ENCODE results near the gene AKAP8. TPM values are rescaled to one million over a fixed set of nuclear protein-coding genes. Genes with fewer than 3 reads are reported as not detected.

Gene AKAP8
- total RNA-seq, 1 experiment from 2014 or later: 53.5 TPM

- ChIA-PET CTCF (interaction anchor here (0.6 kb wide), 1 partner anchor 100 kb away, joined by 3 read pairs; no protein-coding TSS in a partner anchor), POLR2A (interaction anchor here (0.5 to 1.0 kb wide), 5 partner anchors 35 to 137 kb away, joined by 3 to 6 read pairs (median 3); partner anchors contain the start of gene AKAP8)
- Mint-ChIP-seq H3K9me3 (ENCODE audit: unreplicated experiment) (no peaks in the 10 kb centered on the region), H3K36me3 (ENCODE audit: insufficient read depth, unreplicated experiment) (peaks cover 34% of the 10 kb centered on the region), H3K4me1 (ENCODE audit: low read depth, unreplicated experiment) (peaks cover 17% of the 10 kb centered on the region), H3K27me3 (ENCODE audit: insufficient read depth, unreplicated experiment) (no peaks in the 10 kb centered on the region), H3K4me3 (ENCODE audit: unreplicated experiment) (peak within 1 kb of the TSS; percentile 99), H3K27ac (ENCODE audit: unreplicated experiment) (peak within 1 kb of the TSS; percentile 94)
- no peaks in the 10 kb centered on the region for H3K27me3 ChIP-seq (replicated peaks; ENCODE audit: control insufficient read depth, insufficient read depth, low read length)
- H3K4me1 ChIP-seq: peaks cover 28% of the 10 kb centered on the region
- TF ChIP-seq, protein P1, sequence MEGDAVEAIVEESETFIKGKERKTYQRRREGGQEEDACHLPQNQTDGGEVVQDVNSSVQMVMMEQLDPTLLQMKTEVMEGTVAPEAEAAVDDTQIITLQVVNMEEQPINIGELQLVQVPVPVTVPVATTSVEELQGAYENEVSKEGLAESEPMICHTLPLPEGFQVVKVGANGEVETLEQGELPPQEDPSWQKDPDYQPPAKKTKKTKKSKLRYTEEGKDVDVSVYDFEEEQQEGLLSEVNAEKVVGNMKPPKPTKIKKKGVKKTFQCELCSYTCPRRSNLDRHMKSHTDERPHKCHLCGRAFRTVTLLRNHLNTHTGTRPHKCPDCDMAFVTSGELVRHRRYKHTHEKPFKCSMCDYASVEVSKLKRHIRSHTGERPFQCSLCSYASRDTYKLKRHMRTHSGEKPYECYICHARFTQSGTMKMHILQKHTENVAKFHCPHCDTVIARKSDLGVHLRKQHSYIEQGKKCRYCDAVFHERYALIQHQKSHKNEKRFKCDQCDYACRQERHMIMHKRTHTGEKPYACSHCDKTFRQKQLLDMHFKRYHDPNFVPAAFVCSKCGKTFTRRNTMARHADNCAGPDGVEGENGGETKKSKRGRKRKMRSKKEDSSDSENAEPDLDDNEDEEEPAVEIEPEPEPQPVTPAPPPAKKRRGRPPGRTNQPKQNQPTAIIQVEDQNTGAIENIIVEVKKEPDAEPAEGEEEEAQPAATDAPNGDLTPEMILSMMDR (IDR thresholded peaks at IDR 0.05; ENCODE audit: insufficient read depth in 1 of 2, low read depth in 1 of 2, low read length in 1 of 2, severe bottlenecking in 1 of 2, unreplicated experiment in 1 of 2): no peak
- BruUV-seq (replicated peaks): TSS peak; percentile 39
- peak within 1 kb of the TSS; percentile 100 for H3K4me3 ChIP-seq (ENCODE audit: low read depth, low read length)
- peaks cover 2% of the 10 kb centered on the region; the same call in 1 of the 2 replicates for H3K9me3 ChIP-seq
- intact Hi-C loops (cut with micrococcal nuclease; ENCODE audit: unreplicated experiment): loop anchor here (5.0 kb wide), 2 partner anchors 45 to 50 kb away; partner anchors contain the start of gene AKAP8
- no peaks in the 10 kb centered on the region for H3K36me3 ChIP-seq (ENCODE audit: control insufficient read depth, insufficient read depth, low read length)
- DNase-seq: peak; percentile 57 to 82
Measured at GRCh38 chr19:15332311-15332996, 47.1 kb downstream of the AKAP8 start, which contains the start of gene BRD4. BRD4 (minus strand) TSS chr19:15332539; CDS start chr19:15273099, 59,440 bp downstream.

- H3K4me3 Mint-ChIP-seq (ENCODE audit: unreplicated experiment): peak overlapping the region; percentile 99
- peak overlapping the region; percentile 70 for H3K27ac Mint-ChIP-seq (ENCODE audit: unreplicated experiment)
- H3K27me3 ChIP-seq (replicated peaks; ENCODE audit: control insufficient read depth, insufficient read depth, low read length): no peaks in the 10 kb centered on the region
- no peaks in the 10 kb centered on the region for H3K27me3 Mint-ChIP-seq (ENCODE audit: insufficient read depth, unreplicated experiment)
- peaks cover 22% of the 10 kb centered on the region for H3K4me1 Mint-ChIP-seq (ENCODE audit: low read depth, unreplicated experiment)
- CTCF ChIA-PET: interaction anchor here (0.6 kb wide), 1 partner anchor 99 kb away, joined by 3 read pairs; no protein-coding TSS in a partner anchor
- H3K4me1 ChIP-seq: peaks cover 32% of the 10 kb centered on the region
- no peaks in the 10 kb centered on the region for H3K9me3 Mint-ChIP-seq (ENCODE audit: unreplicated experiment)
- peak overlapping the region; percentile 100 for H3K4me3 ChIP-seq (ENCODE audit: low read depth, low read length)
- TF ChIP-seq, protein P1 (IDR thresholded peaks at IDR 0.05; ENCODE audit: insufficient read depth in 1 of 2, low read depth in 1 of 2, low read length in 1 of 2, severe bottlenecking in 1 of 2, unreplicated experiment in 1 of 2): no peak
- POLR2A ChIA-PET: interaction anchor here (1.0 kb wide), 1 partner anchor 48 kb away, joined by 6 read pairs; the partner anchor contains the start of gene AKAP8
- DNase-seq: peak; percentile 64 to 80
- H3K36me3 Mint-ChIP-seq (ENCODE audit: insufficient read depth, unreplicated experiment): peaks cover 38% of the 10 kb centered on the region
- no peaks in the 10 kb centered on the region for H3K36me3 ChIP-seq (ENCODE audit: control insufficient read depth, insufficient read depth, low read length)
- no TSS peak for BruUV-seq (replicated peaks)
- intact Hi-C loops (cut with micrococcal nuclease; ENCODE audit: unreplicated experiment): loop anchor here (2.0 to 5.0 kb wide), 3 partner anchors 35 to 49 kb away; partner anchors contain the start of gene AKAP8
- H3K9me3 ChIP-seq: peaks cover 2% of the 10 kb centered on the region; the same call in 1 of the 2 replicates
Measured at GRCh38 chr19:15331419-15332310, 47.9 kb downstream of the AKAP8 start.

Data from Caco-2 (cell line).